VCaP (cell line): ENCODE data around the gene C19orf73.
A peak's percentile ranks its signal among the peaks of the same experiment; 100 is the strongest.
"Not testable (repeated sequence)": the region's sequence is repeated elsewhere in the genome, so short reads cannot be mapped to it uniquely, and the experiment has no call there.

Experiments
- H3K27ac ChIP-seq: fragments of 450-650 bp; 2 replicates; pipeline ENCODE4 v1.5.1; 2017
- CTCF ChIP-seq: fragments of 450-650 bp; conservative IDR thresholded peaks from 2 replicates; pipeline ENCODE4 v1.5.1; 2017; ENCODE audit warnings: mild to moderate bottlenecking, moderate library complexity

The C19orf73 gene

DNA sequence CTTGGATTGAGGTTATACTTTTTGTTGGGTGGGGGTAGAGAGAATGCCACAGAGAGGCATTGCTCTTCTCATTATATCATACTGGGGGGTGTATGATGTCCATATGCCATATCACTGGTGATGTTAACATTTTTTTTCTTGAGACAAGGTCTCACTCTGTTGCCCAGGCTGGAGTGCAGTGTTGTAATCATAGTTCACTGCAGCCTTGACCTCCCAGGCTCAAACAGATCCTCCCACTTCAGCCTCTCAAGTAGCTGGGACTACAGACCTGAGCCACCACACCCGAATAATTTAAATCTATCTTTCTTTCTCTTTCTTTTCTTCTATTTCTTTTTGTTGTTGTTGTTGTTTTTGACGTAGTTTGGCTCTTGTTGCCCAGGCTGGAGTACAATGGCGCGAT lies 38.6 kb downstream of the C19orf73 start:
- no peak for TF ChIP-seq CTCF
- H3K27ac ChIP-seq = no peak overlapping the region

DNA sequence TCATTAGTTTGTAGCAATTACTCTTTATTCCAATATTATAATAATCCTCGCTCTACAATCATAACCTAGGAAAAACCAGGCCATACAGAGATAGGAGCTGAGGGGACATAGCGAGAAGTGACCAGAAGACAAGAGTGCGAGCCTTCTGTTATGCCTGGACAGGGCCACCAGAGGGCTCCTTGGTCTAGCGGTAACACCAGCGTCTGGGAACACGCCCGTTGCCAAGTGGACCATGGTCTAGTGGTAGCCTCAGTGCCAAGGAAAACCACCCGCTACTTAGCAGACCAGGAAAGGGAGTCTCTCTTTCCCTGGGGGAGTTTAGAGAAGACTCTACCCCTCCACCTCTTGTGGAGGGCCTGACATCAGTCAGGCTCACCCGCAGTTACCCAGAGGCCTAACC lies 44.1 kb downstream of the C19orf73 start:
- H3K27ac ChIP-seq = not testable (repeated sequence)
- TF ChIP-seq CTCF = peak; percentile 92

GRCh38 chr19:49073514-49074378 lies 45.2 kb downstream of the C19orf73 start:
- peak; percentile 28 for TF ChIP-seq CTCF
- no peak overlapping the region for H3K27ac ChIP-seq

- no peak overlapping the region for H3K27ac ChIP-seq
- TF ChIP-seq CTCF = no peak
Measured at GRCh38 chr19:49071860-49072547, 46.9 kb downstream of the C19orf73 start.

DNA sequence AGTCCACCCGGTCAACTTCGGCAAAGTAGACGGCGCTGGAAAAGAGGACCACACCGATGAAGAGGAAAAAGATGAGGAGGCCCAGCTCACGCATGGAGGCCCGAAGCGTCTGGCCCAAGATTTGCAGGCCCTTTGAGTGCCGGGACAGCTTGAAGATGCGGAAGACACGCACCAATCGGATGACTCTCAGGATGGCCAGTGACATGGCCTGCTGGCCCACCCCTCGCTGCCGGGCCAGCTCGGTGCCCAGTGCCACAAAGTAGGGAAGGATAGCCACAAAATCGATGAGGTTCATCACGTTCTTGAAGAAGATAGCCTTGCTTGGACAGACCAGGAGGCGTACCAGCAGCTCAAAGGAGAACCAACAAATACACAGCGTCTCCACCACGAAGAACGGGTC lies 48.5 kb downstream of the C19orf73 start:
- TF ChIP-seq CTCF = no peak
- no peak overlapping the region for H3K27ac ChIP-seq

- no peak overlapping the region for H3K27ac ChIP-seq
- no peak for TF ChIP-seq CTCF
Measured at GRCh38 chr19:49069026-49069425, 49.9 kb downstream of the C19orf73 start.
